Measurements from ENCODE around the gene UCP2. TPM values are rescaled to one million over a fixed set of nuclear protein-coding genes. Genes with fewer than 3 reads are reported as not detected.

The UCP2 gene
- total and polyA plus RNA-seq, 2 experiments from 2014 or later = 60.1 to 76.9 TPM

GRCh38 chr11:73931951-73932350 lies 50.7 kb downstream of the UCP2 start:
- Mint-ChIP-seq H3K4me3 (no peak overlapping the region), H3K36me3 (ENCODE audit: low read depth) (peaks cover 34% of the 10 kb centered on the region), H3K4me1 (peaks cover 2% of the 10 kb centered on the region; the same call in 1 of the 3 replicates), H3K27me3 (ENCODE audit: insufficient read depth, low read depth, poor library complexity) (no peaks in the 10 kb centered on the region), H3K9me3 (peaks cover 5% of the 10 kb centered on the region; the same call in 2 of the 3 replicates), H3K27ac (no peak overlapping the region)
- no peak for DNase-seq (ENCODE audit: low spot score)
- ATAC-seq = no peak
- no peak overlapping the region for H2AFZ ChIP-seq
- H3K27me3 ChIP-seq (ENCODE audit: insufficient read depth) = no peaks in the 10 kb centered on the region
- H3K4me1 ChIP-seq (ENCODE audit: insufficient read depth) = no peaks in the 10 kb centered on the region
- no peak for TF ChIP-seq EZH2phosphoT487 (IDR thresholded peaks at IDR 0.05; ENCODE audit: unreplicated experiment)
- H3K4me2 ChIP-seq = no peak overlapping the region
- H3K9me2 ChIP-seq (ENCODE audit: insufficient read depth) = no peaks in the 10 kb centered on the region
- H3K79me2 ChIP-seq (replicated peaks; ENCODE audit: insufficient read depth) = no peaks in the 10 kb centered on the region
- H3K36me3 ChIP-seq (ENCODE audit: insufficient read depth) = no peaks in the 10 kb centered on the region
- H3K4me3 ChIP-seq = no peak overlapping the region
- H3K27ac ChIP-seq (ENCODE audit: low read depth) = no peak overlapping the region
- H3F3A ChIP-seq (replicated peaks; ENCODE audit: low read depth) = no peaks in the 10 kb centered on the region
- no peaks in the 10 kb centered on the region for H4K20me1 ChIP-seq (replicated peaks; ENCODE audit: insufficient read depth)

- peak overlapping the region; percentile 44; the same call in 1 of the 2 replicates for H3K27ac Mint-ChIP-seq
- no peaks in the 10 kb centered on the region for H3K27me3 ChIP-seq (ENCODE audit: insufficient read depth)
- ATAC-seq (peak; percentile 100), DNase-seq (ENCODE audit: low spot score) (peak; percentile 90)
- H3K27me3 Mint-ChIP-seq (ENCODE audit: insufficient read depth, low read depth, poor library complexity) = no peaks in the 10 kb centered on the region
- no peak overlapping the region for H3K27ac ChIP-seq (ENCODE audit: low read depth)
- no peaks in the 10 kb centered on the region for H3K9me2 ChIP-seq (ENCODE audit: insufficient read depth)
- peaks cover 36% of the 10 kb centered on the region for H3K36me3 Mint-ChIP-seq (ENCODE audit: low read depth)
- H3K9me3 Mint-ChIP-seq = peaks cover 3% of the 10 kb centered on the region; the same call in 2 of the 3 replicates
- H3F3A ChIP-seq (replicated peaks; ENCODE audit: low read depth) = no peaks in the 10 kb centered on the region
- no peaks in the 10 kb centered on the region for H3K4me1 ChIP-seq (ENCODE audit: insufficient read depth)
- no peak overlapping the region for H3K4me3 ChIP-seq
- H3K4me1 Mint-ChIP-seq = peaks cover 2% of the 10 kb centered on the region; the same call in 1 of the 3 replicates
- no peak overlapping the region for H2AFZ ChIP-seq
- no peak overlapping the region for H3K4me3 Mint-ChIP-seq
- no peaks in the 10 kb centered on the region for H3K36me3 ChIP-seq (ENCODE audit: insufficient read depth)
- H3K4me2 ChIP-seq = no peak overlapping the region
- TF ChIP-seq POLR2AphosphoS5 (IDR thresholded peaks at IDR 0.05; ENCODE audit: low read depth) = no peak
- 0 out of 2 replicates have a peak, but pooled peaks have one; percentile 26 for TF ChIP-seq CREB1 (CRISPR knock-in tag; IDR thresholded peaks at IDR 0.05; ENCODE audit: low read depth)
- peak; percentile 69 to 87 for TF ChIP-seq CTCF (conservative IDR thresholded peaks at IDR 0.05; ENCODE audit: low read depth in 2 of 2)
- H3K79me2 ChIP-seq (replicated peaks; ENCODE audit: insufficient read depth) = no peaks in the 10 kb centered on the region
- no peaks in the 10 kb centered on the region for H4K20me1 ChIP-seq (replicated peaks; ENCODE audit: insufficient read depth)
Observed at GRCh38 chr11:73931039-73931645, 51.5 kb downstream of the UCP2 start.

GRCh38 chr11:73929388-73929787 lies 53.3 kb downstream of the UCP2 start:
- no peak overlapping the region for H3K4me3 Mint-ChIP-seq
- no peaks in the 10 kb centered on the region; the same call in 2 of the 3 replicates for H3K9me3 Mint-ChIP-seq
- Histone ChIP-seq H3K27ac (ENCODE audit: low read depth) (no peak overlapping the region), H3K4me1 (ENCODE audit: insufficient read depth) (no peaks in the 10 kb centered on the region), H3K79me2 (replicated peaks; ENCODE audit: insufficient read depth) (no peaks in the 10 kb centered on the region), H2AFZ (no peak overlapping the region), H3K27me3 (ENCODE audit: insufficient read depth) (no peaks in the 10 kb centered on the region), H4K20me1 (replicated peaks; ENCODE audit: insufficient read depth) (no peaks in the 10 kb centered on the region), H3K36me3 (ENCODE audit: insufficient read depth) (no peaks in the 10 kb centered on the region), H3F3A (replicated peaks; ENCODE audit: low read depth) (no peaks in the 10 kb centered on the region), H3K9me2 (ENCODE audit: insufficient read depth) (no peaks in the 10 kb centered on the region), H3K4me3 (no peak overlapping the region), H3K4me2 (no peak overlapping the region)
- H3K27ac Mint-ChIP-seq = no peak overlapping the region
- peaks cover 2% of the 10 kb centered on the region; the same call in 1 of the 3 replicates for H3K4me1 Mint-ChIP-seq
- DNase-seq (ENCODE audit: low spot score) (no peak), ATAC-seq (no peak)
- H3K27me3 Mint-ChIP-seq (ENCODE audit: insufficient read depth, low read depth, poor library complexity) = no peaks in the 10 kb centered on the region
- no peak for TF ChIP-seq CTCF (conservative IDR thresholded peaks at IDR 0.05; ENCODE audit: low read depth in 2 of 2)
- TF ChIP-seq REST (IDR thresholded peaks at IDR 0.05; ENCODE audit: unreplicated experiment) = peak; percentile 33
- TF ChIP-seq JUNB (IDR thresholded peaks at IDR 0.05; ENCODE audit: unreplicated experiment) = no peak
- H3K36me3 Mint-ChIP-seq (ENCODE audit: low read depth) = peaks cover 34% of the 10 kb centered on the region

Data from GM23338 (cell line).